ENCODE measurements around the gene TMED1. TPM values are rescaled to one million over a fixed set of nuclear protein-coding genes. Genes with fewer than 3 reads are reported as not detected.

TMED1 gene
- total RNA-seq, 1 donor from 2014 or later = 30.9 TPM

Small RNAs within 50 kb of the gene (microRNA-seq; reads per million reads assigned to microRNA genes)
- 2.3 reads per million for gene MIR199A1
- not detected for gene MIR6793

Other genes with a start within 250 kb of the TMED1 start
- gene AP1M2, start 248.9 kb downstream of the TMED1 start, total RNA-seq = 25.9 to 32.5 TPM (median 32.1 TPM) in 3 replicates
- gene SLC44A2, start 210.7 kb downstream of the TMED1 start, total RNA-seq = 340 to 349 TPM (median 342 TPM) in 3 replicates
- 606 to 617 TPM (median 613 TPM) in 3 replicates for gene ILF3, start 181.9 kb downstream of the TMED1 start, total RNA-seq
- gene QTRT1, start 134.8 kb downstream of the TMED1 start, total RNA-seq = 57.9 to 66.6 TPM (median 62.5 TPM) in 3 replicates
- 126 to 128 TPM (median 128 TPM) in 3 replicates for gene DNM2, start 118.1 kb downstream of the TMED1 start, total RNA-seq
- 2.0 to 2.5 TPM (median 2.3 TPM) in 3 replicates for gene C19orf38, start 12.2 kb upstream of the TMED1 start, total RNA-seq
- 71.4 to 78.0 TPM (median 76.4 TPM) in 3 replicates for gene CARM1, start 35.3 kb upstream of the TMED1 start, total RNA-seq
- gene YIPF2, start 92.4 kb upstream of the TMED1 start, total RNA-seq = 62.8 to 66.2 TPM (median 64.4 TPM) in 3 replicates
- 25.5 to 31.5 TPM (median 26.8 TPM) in 3 replicates for gene TIMM29, start 92.6 kb upstream of the TMED1 start, total RNA-seq
- 251 to 274 TPM (median 259 TPM) in 3 replicates for gene SMARCA4, start 124.8 kb upstream of the TMED1 start, total RNA-seq

Data from mesothelial cell of epicardium (in vitro differentiated cells).